GM12878 (cell line): ENCODE data around the gene ALDH1L1.

Experiments
- BACH1 ChIP-seq: fragments of 450-650 bp; IDR thresholded peaks from 2 replicates; pipeline ENCODE4 v1.6.1; 2017; ENCODE audit warnings: mild to moderate bottlenecking, borderline replicate concordance
- JUND ChIP-seq: IDR thresholded peaks from 2 replicates; pipeline ENCODE4 v1.6.1; 2012; ENCODE audit warnings: low read depth, mild to moderate bottlenecking, low read length, improper control_type of control experiment, moderate library complexity
- KAT2A ChIP-seq: conservative IDR thresholded peaks from 2 replicates; pipeline ENCODE4 v1.6.1; 2011; ENCODE audit warnings: low read depth, low read length; ENCODE audit not compliant: control insufficient read depth

- no peak for TF ChIP-seq KAT2A
- no peak for TF ChIP-seq JUND
- TF ChIP-seq BACH1, result no peak
Observed at GRCh38 chr3:126061301-126062032, 118.9 kb downstream of the ALDH1L1 start.
